Vagina (tissue), 2 donors: ENCODE results near the gene FOXN3.

Source experiments
- CTCF ChIP-seq, 3 experiments: fragments of 450-650 bp in 2 of 3; fragments of 200-600 bp in 1 of 3; sonication (generic) in 1 of 3; IDR thresholded peaks; one replicate each; pipeline ENCODE4 v1.5.1; 2017 to 2019; ENCODE audit warnings: antibody characterized with exemption in 3 of 3, mild to moderate bottlenecking in 2 of 3, moderate library complexity in 2 of 3
- POLR2AphosphoS5 ChIP-seq, 2 donors: sonication (generic); formaldehyde crosslinking; IDR thresholded peaks; one replicate each; pipeline ENCODE4 v1.9.0; 2017; ENCODE audit warnings: antibody characterized with exemption in 2 of 2, mild to moderate bottlenecking in 2 of 2, low read depth in 1 of 2; ENCODE audit not compliant: insufficient read depth in 1 of 2

GRCh38 chr14:89332031-89332430 is 85.0 kb downstream of the FOXN3 start:
- TF ChIP-seq CTCF (IDR thresholded peaks at IDR 0.05) = no peak
- TF ChIP-seq POLR2AphosphoS5 (IDR thresholded peaks at IDR 0.05; ENCODE audit: insufficient read depth in 1 of 2, low read depth in 1 of 2) = no peak
